Measurements from ENCODE around the gene SDC3.

Gene SDC3

DNA sequence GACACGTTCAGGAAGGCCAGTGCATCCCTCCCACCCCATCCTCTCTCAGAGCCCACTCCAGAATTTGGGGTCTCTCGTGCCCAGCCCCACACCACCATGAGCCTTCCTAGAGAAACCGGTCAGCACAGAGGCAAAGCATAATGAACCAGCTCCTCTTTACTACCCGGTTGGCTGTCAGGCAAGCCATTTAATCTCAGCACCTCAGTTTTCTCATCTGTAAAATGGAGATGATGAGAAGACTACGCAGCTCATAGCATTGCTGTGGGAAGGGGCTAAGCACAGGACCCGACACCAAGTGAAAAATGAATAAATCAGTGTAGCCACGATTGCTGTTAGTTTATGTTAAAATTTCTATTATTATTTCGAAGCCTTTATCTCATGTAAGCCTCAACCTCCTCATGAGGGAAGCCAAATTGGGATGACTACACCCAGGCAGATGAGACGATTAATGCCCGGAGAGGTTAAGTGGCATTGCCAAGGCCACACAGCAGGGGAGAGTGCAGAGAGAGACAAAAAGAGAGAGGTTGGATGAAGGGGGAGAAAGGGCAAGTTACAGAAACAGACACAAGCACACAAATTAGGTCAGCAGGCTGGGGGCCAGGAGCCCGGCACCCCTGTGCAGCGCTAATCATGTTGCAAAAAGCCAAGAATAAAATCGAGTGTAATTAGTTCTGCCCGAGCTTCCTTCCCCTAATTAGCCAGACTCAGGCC lies 25.7 kb downstream of the SDC3 start:
- H3K27me3 ChIP-seq (replicated peaks; ENCODE audit: control insufficient read depth, insufficient read depth, low read length, poor library complexity, severe bottlenecking): no peaks in the 10 kb centered on the region
- no peak for DNase-seq

DNA sequence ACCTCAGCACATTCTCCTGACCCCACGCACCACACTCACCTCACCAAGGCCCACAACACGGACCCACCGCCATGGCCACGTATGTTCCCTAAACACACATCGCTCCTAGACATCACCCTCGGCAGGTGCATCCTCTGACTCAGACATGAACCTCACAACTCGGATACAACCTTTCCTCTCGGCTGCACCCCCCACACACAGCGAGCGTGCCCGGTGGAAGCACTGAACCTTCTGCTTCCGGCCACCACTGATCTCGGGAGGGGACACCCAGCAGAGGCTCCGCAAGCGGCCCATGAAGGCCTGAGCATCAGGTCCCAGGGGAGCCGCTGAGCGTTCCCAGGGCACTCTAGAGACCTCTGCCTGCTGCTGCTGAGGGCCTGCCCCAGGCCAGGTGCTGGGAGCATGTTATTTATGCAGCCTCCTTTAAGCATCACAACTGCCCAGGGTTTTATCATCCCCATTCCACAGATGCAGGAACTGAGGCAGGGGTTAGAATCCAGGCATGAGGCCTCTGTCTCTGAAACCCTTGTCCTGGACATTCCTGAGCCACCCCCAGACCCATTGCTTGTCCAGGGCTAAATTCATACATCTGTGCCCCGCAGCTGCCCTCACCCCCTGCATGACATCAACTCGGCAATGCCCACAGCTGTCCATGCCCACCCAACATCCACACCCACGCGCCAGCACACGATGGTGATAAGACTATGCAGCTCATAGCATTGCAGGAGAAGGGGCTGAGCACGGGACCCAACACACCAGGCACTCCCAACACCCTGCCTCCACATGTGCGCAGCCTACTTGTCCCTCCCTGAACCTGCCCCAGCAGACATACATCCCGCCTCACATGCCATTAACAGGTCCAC lies 27.0 kb downstream of the SDC3 start:
- no peak for DNase-seq
- Histone ChIP-seq H3K27me3 (replicated peaks; ENCODE audit: control insufficient read depth, insufficient read depth, low read length, poor library complexity, severe bottlenecking) (no peaks in the 10 kb centered on the region), H3K36me3 (ENCODE audit: control insufficient read depth, insufficient read depth, low read length) (no peaks in the 10 kb centered on the region), H3K4me1 (ENCODE audit: control insufficient read depth, insufficient read depth, low read length, poor library complexity, severe bottlenecking) (no peaks in the 10 kb centered on the region), H3K27ac (ENCODE audit: insufficient read depth, low read length, poor library complexity, severe bottlenecking) (no peak overlapping the region), H3K4me3 (ENCODE audit: insufficient read depth, low read depth, low read length, poor library complexity, severe bottlenecking) (no peak overlapping the region), H3K9me3 (ENCODE audit: control insufficient read depth, low read length) (no peaks in the 10 kb centered on the region)

More for the DNA sequence above, 25.7 kb downstream of the SDC3 start:
- no peaks in the 10 kb centered on the region for H3K9me3 ChIP-seq (ENCODE audit: control insufficient read depth, low read length)
- no peak overlapping the region for H3K27ac ChIP-seq (ENCODE audit: insufficient read depth, low read length, poor library complexity, severe bottlenecking)
- H3K4me1 ChIP-seq (ENCODE audit: control insufficient read depth, insufficient read depth, low read length, poor library complexity, severe bottlenecking): no peaks in the 10 kb centered on the region
- no peaks in the 10 kb centered on the region for H3K36me3 ChIP-seq (ENCODE audit: control insufficient read depth, insufficient read depth, low read length)
- H3K4me3 ChIP-seq (ENCODE audit: insufficient read depth, low read depth, low read length, poor library complexity, severe bottlenecking): no peak overlapping the region

DNA sequence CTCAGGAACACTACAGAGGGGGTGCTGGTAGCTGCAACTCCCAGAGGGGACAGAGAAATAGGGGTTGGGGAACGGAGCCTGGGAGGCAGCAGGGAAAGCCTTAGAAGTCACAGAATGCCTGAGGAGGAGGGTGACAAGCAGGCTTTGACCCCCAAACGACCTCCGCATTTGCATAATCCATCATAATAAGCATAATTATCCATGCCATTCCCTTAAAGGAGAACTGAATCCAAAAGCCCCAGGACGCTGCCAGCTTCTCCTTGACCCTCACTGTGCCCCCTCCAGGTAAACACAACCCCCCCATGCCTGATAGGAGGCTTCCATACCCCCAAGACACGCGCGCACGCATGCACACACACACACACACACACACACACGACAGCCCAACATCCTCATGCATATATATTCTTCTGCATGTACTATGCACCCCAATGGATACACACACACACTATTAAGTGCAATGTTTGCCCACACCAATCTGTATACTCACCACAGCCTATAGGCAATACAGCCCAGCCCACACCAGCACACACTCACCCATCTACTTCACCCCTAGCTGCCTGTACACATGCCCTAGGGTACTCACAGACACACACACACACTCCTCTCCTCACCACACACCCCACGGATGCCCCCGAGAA lies 27.8 kb downstream of the SDC3 start:
- no peaks in the 10 kb centered on the region for H3K4me1 ChIP-seq (ENCODE audit: control insufficient read depth, insufficient read depth, low read length, poor library complexity, severe bottlenecking)
- no peaks in the 10 kb centered on the region for H3K36me3 ChIP-seq (ENCODE audit: control insufficient read depth, insufficient read depth, low read length)
- no peak for DNase-seq
- H3K9me3 ChIP-seq (ENCODE audit: control insufficient read depth, low read length): no peaks in the 10 kb centered on the region
- H3K4me3 ChIP-seq (ENCODE audit: insufficient read depth, low read depth, low read length, poor library complexity, severe bottlenecking): no peak overlapping the region
- H3K27me3 ChIP-seq (replicated peaks; ENCODE audit: control insufficient read depth, insufficient read depth, low read length, poor library complexity, severe bottlenecking): no peaks in the 10 kb centered on the region
- H3K27ac ChIP-seq (ENCODE audit: insufficient read depth, low read length, poor library complexity, severe bottlenecking): no peak overlapping the region

DNA sequence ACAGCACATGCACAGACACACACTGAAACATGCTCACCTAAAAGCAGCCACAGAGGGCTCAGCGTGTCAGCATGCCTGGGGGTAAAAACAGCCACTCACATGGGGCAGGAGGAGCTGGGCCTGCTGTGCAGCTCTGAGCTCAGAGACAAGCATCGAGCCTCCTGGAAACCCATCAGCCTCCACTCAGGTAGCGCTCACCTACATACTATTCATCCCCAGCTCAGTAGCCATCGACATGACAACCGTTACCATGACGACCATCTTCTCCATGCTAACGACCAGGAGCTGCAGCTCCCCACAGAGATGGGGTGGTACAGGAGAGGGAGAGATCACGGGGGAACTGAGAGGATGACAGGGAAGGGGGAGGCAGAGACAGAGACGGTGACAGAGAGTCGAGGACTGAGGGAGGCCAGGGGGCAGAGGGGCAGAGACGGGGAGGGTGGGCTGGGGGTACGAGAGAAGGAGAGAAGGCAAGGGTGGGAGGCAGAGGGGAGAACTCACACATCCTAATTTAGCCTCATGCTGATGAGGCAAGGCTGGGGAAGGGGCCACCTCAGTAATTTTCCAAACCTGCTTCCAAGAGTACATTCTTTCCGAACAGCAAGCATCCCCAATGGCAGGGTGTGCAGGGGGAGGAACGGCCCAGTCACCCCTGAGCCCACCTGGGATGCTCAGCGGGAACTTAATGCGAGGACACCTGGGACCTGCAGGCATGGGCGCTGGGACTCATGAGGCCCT lies 28.4 kb downstream of the SDC3 start:
- no peak for DNase-seq
- Histone ChIP-seq H3K27ac (ENCODE audit: insufficient read depth, low read length, poor library complexity, severe bottlenecking) (no peak overlapping the region), H3K9me3 (ENCODE audit: control insufficient read depth, low read length) (no peaks in the 10 kb centered on the region), H3K4me1 (ENCODE audit: control insufficient read depth, insufficient read depth, low read length, poor library complexity, severe bottlenecking) (no peaks in the 10 kb centered on the region), H3K36me3 (ENCODE audit: control insufficient read depth, insufficient read depth, low read length) (no peaks in the 10 kb centered on the region), H3K4me3 (ENCODE audit: insufficient read depth, low read depth, low read length, poor library complexity, severe bottlenecking) (no peak overlapping the region), H3K27me3 (replicated peaks; ENCODE audit: control insufficient read depth, insufficient read depth, low read length, poor library complexity, severe bottlenecking) (no peaks in the 10 kb centered on the region)

DNA sequence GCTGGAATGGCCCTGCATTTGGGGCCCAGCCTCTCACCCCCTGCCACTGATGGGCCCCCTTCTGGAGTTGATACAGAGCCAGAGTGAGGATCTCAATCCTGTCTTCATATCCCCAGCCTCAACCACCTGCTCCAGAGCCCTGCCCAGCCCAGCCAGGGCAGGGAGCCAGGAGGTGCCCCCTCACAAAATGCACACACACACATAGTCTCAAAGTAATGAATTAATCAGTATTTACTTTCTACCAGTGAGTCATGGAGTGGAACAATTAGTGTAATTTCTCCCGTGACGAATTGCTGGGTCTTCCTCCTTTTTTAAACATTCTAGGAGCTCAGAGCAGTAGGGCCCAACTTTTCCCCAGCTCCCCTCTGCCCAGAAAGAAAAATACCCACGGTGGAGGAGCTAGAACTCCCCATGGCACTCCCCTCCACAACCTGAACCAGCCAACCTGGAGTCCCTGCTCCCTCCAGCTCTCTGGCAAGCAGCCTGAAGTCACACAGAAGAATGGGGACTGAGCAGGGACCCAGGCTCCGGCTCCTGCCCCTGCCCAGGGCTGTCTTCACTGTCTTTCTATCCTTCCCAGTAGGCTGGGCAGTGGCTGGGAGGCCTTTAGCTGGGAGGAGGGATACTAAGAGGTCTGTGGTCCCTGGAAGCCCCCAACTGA lies 29.3 kb downstream of the SDC3 start:
- Histone ChIP-seq H3K9me3 (ENCODE audit: control insufficient read depth, low read length) (no peaks in the 10 kb centered on the region), H3K4me1 (ENCODE audit: control insufficient read depth, insufficient read depth, low read length, poor library complexity, severe bottlenecking) (no peaks in the 10 kb centered on the region), H3K27me3 (replicated peaks; ENCODE audit: control insufficient read depth, insufficient read depth, low read length, poor library complexity, severe bottlenecking) (no peaks in the 10 kb centered on the region), H3K36me3 (ENCODE audit: control insufficient read depth, insufficient read depth, low read length) (no peaks in the 10 kb centered on the region), H3K4me3 (ENCODE audit: insufficient read depth, low read depth, low read length, poor library complexity, severe bottlenecking) (no peak overlapping the region), H3K27ac (ENCODE audit: insufficient read depth, low read length, poor library complexity, severe bottlenecking) (no peak overlapping the region)
- no peak for DNase-seq

DNA sequence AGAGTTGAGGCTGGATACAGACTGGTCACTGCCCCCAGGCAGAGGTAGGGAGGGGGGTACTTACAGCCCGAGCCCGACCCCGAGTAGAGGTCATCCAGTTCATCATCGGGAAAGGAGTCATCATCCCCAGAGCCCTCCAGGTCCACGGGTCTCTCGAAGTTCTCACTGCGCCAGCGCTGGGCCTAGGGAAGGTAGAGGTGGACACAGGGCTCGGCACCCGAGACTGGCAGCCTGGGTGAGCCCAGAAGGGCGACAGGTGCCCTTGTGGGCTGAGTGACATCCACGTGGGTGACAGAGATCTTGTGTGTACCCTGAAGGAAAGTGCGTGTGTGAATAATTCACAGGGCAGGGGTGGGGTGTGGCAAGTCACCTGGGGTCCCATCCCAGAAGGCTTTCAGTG lies 30.0 kb downstream of the SDC3 start:
- Histone ChIP-seq H3K36me3 (ENCODE audit: control insufficient read depth, insufficient read depth, low read length) (no peaks in the 10 kb centered on the region), H3K9me3 (ENCODE audit: control insufficient read depth, low read length) (no peaks in the 10 kb centered on the region), H3K4me1 (ENCODE audit: control insufficient read depth, insufficient read depth, low read length, poor library complexity, severe bottlenecking) (no peaks in the 10 kb centered on the region), H3K4me3 (ENCODE audit: insufficient read depth, low read depth, low read length, poor library complexity, severe bottlenecking) (no peak overlapping the region), H3K27ac (ENCODE audit: insufficient read depth, low read length, poor library complexity, severe bottlenecking) (no peak overlapping the region), H3K27me3 (replicated peaks; ENCODE audit: control insufficient read depth, insufficient read depth, low read length, poor library complexity, severe bottlenecking) (no peaks in the 10 kb centered on the region)
- DNase-seq: no peak

DNA sequence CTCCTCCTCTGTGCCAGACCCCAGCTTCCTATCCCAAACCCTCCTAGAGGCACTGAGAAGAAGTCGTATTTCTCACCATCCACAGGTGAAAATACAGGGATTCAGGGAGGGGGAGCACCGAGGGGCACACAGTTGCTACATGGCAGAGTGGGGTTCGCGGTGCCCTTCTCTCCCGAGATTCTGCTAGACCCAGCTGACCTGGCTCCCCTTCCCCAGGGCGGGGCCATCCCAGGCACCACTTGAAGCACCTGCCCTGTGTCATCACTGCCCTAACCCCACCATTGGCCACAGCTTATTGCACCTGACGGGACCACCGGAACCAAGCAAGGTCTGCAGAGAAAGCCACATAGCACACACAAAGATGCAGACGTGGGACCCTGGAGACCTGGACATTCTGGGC lies 30.5 kb downstream of the SDC3 start:
- Histone ChIP-seq H3K27me3 (replicated peaks; ENCODE audit: control insufficient read depth, insufficient read depth, low read length, poor library complexity, severe bottlenecking) (no peaks in the 10 kb centered on the region), H3K27ac (ENCODE audit: insufficient read depth, low read length, poor library complexity, severe bottlenecking) (no peak overlapping the region), H3K4me1 (ENCODE audit: control insufficient read depth, insufficient read depth, low read length, poor library complexity, severe bottlenecking) (no peaks in the 10 kb centered on the region), H3K36me3 (ENCODE audit: control insufficient read depth, insufficient read depth, low read length) (no peaks in the 10 kb centered on the region), H3K4me3 (ENCODE audit: insufficient read depth, low read depth, low read length, poor library complexity, severe bottlenecking) (no peak overlapping the region), H3K9me3 (ENCODE audit: control insufficient read depth, low read length) (no peaks in the 10 kb centered on the region)
- DNase-seq: no peak

DNA sequence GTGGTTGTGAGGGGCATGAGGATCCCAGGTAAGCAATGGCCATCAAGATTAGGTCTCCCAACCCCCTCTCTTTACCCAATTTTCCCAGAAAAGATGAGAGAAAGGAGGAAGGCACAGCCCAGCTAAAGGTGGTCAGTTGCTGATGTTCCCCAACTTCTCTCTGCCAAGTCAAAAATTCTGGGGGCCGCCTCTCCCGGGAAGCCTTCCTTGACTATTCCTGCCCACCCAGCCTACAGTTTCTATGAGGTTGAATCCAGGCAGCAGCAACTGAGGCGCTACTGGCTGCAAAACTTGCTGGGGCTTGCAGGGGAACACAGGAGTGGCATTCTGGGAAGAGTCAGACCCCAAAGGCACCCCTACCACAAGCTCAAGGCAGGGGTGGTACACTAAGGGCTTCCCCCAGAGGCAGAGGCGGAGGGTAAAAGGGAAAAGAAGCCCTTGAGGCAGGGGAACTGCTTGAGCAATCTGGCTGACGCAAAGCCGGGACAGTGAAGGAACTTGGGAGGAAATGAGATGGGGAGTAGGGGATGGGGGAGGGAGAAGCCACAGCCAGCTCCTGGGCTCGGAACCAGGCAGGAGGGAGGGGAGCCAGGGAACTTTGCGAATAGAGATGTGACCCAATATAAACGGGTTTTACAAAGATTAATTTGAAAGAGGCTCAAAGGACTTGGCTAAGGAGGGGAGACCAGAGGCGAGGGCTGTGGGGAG lies 31.2 kb downstream of the SDC3 start:
- no peaks in the 10 kb centered on the region for H3K27me3 ChIP-seq (replicated peaks; ENCODE audit: control insufficient read depth, insufficient read depth, low read length, poor library complexity, severe bottlenecking)
- no peak overlapping the region for H3K27ac ChIP-seq (ENCODE audit: insufficient read depth, low read length, poor library complexity, severe bottlenecking)
- no peak overlapping the region for H3K4me3 ChIP-seq (ENCODE audit: insufficient read depth, low read depth, low read length, poor library complexity, severe bottlenecking)
- H3K9me3 ChIP-seq (ENCODE audit: control insufficient read depth, low read length): no peaks in the 10 kb centered on the region
- H3K36me3 ChIP-seq (ENCODE audit: control insufficient read depth, insufficient read depth, low read length): no peaks in the 10 kb centered on the region
- DNase-seq: no peak
- no peaks in the 10 kb centered on the region for H3K4me1 ChIP-seq (ENCODE audit: control insufficient read depth, insufficient read depth, low read length, poor library complexity, severe bottlenecking)
